Right lobe of liver (tissue), 6 donors: ENCODE measurements around the gene P2RY8. TPM values are rescaled to one million over a fixed set of nuclear protein-coding genes. Genes with fewer than 3 reads are reported as not detected.

Experiments used
- ATAC-seq, 4 donors: fragments of 200-7000 bp; cut with Tn5 transposase; one replicate each; pipeline ENCODE4 v1.9.1; 2020; ENCODE audit warnings: mild to moderate bottlenecking in 4 of 4, moderate library complexity in 4 of 4
- DNase-seq, 3 donors: peaks; one replicate each; pipeline ENCODE4 v3.0.0-alpha.2; 2020
- H3K27ac ChIP-seq, 3 donors: fragments of 200-600 bp; one replicate each; pipeline ENCODE4 v1.8.0; 2022
- H3K27me3 ChIP-seq, 2 donors: fragments of 200-600 bp; one replicate each; pipeline ENCODE4 v1.8.0; 2022
- H3K36me3 ChIP-seq, 4 donors: fragments of 200-600 bp; sonication (generic) in 1 of 4; one replicate each; pipeline versions ENCODE4 v1.5.1 to v1.8.0; 2017 to 2022; ENCODE audit warnings: control low read depth in 1 of 4
- H3K4me1 ChIP-seq, 4 donors: fragments of 200-600 bp; sonication (generic) in 1 of 4; one replicate each; pipeline versions ENCODE4 v1.5.1 to v1.8.0; 2017 to 2022; ENCODE audit warnings: control low read depth in 1 of 4
- H3K4me3 ChIP-seq, 3 donors: fragments of 200-600 bp; one replicate each; pipeline ENCODE4 v1.8.0; 2022
- H3K9me3 ChIP-seq, 4 donors: fragments of 200-600 bp; sonication (generic) in 1 of 4; one replicate each; pipeline versions ENCODE4 v1.5.1 to v1.8.0; 2017 to 2022; ENCODE audit warnings: control low read depth in 1 of 4
- POLR2A ChIP-seq: fragments of 450-650 bp; IDR thresholded peaks from one replicate; pipeline ENCODE4 v1.6.1; 2017; ENCODE audit warnings: antibody characterized with exemption, mild to moderate bottlenecking
- WGBS: methylation state at CpG from one replicate; pipeline ENCODE4 v1.1.6; 2018; ENCODE audit warnings: low coverage, low lambda C conversion rate; ENCODE audit not compliant: insufficient coverage; ENCODE audit errors: missing lambda C conversion rate; 5-methylcytosine and 5-hydroxymethylcytosine counted together
- intact Hi-C, 2 donors: fragments of 100-400 bp; cut with DNase I; formaldehyde crosslinking; loops; one replicate each; pipeline versions ENCODE4 v1.11.2 to v1.14.1; 2022
- total RNA-seq, 6 experiments: library from RNA; depleted of rRNA in 2 of 6; stranded (reverse); fragments of >200 nt in 2 of 6; fragmentation: NEBNext Ultra II Directional in 3 of 6; extraction: Animal tissue kit (Norgen Biotek cat#: 25700) in 3 of 6; gene quantifications; one replicate each; pipeline versions ENCODE4 v1.1.0 to v1.2.4, GENCODE V29; 2016 to 2023
- TF ChIP-seq, protein P1 (sequence below), 4 donors: fragments of 200-600 bp in 3 of 4; fragments of 450-650 bp in 1 of 4; IDR thresholded peaks; one replicate each; pipeline versions ENCODE4 v1.5.1 to v1.8.0; 2016 to 2022; ENCODE audit warnings: antibody characterized with exemption in 4 of 4, mild to moderate bottlenecking in 2 of 4
- donor health status: DM: no; HTN: yes; CAD: no.
- donor health status: DM: no; HTN: no; CAD: no.
- donor health status: DM: no; HTN: no; CAD: no.
- donor health status: DM: no; HTN: yes; CAD: no.
- donor health status: DM: no; HTN: yes; CAD: no.

The P2RY8 gene
- total RNA-seq, 6 experiments from 2014 or later: 0.37 to 0.87 (median 0.73) TPM

DNA sequence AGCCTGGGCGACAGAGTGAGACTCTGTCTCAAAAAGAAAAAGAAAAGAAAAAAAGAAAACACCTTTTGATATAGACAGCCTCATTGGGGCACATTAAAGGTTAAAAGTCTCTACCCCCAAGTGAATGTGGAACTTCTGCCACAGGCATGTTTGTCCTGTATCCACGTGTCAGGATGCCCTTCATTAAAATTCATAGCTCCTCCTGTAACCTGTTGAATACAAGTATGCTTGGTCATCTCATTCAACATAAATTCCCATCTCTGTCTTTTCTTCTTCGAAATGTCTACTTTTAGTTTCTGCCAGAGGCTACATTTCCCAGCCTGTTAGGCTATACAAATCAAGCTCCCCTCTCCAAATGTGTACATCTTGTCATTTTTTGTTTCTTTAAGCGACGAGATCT, 25.8 kb downstream of the P2RY8 start:
- Histone ChIP-seq H3K27ac (no peak overlapping the region), H3K4me3 (no peak overlapping the region), H3K9me3 (no peaks in the 10 kb centered on the region), H3K36me3 (no peaks in the 10 kb centered on the region), H3K4me1 (no peaks in the 10 kb centered on the region), H3K27me3 (no peaks in the 10 kb centered on the region)
- 54% methylated on average over 5 of the region's 5 CpGs for WGBS
- intact Hi-C loops: no loop called here
- DNase-seq (no peak), ATAC-seq (no peak)
- TF ChIP-seq, protein P1, sequence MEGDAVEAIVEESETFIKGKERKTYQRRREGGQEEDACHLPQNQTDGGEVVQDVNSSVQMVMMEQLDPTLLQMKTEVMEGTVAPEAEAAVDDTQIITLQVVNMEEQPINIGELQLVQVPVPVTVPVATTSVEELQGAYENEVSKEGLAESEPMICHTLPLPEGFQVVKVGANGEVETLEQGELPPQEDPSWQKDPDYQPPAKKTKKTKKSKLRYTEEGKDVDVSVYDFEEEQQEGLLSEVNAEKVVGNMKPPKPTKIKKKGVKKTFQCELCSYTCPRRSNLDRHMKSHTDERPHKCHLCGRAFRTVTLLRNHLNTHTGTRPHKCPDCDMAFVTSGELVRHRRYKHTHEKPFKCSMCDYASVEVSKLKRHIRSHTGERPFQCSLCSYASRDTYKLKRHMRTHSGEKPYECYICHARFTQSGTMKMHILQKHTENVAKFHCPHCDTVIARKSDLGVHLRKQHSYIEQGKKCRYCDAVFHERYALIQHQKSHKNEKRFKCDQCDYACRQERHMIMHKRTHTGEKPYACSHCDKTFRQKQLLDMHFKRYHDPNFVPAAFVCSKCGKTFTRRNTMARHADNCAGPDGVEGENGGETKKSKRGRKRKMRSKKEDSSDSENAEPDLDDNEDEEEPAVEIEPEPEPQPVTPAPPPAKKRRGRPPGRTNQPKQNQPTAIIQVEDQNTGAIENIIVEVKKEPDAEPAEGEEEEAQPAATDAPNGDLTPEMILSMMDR (IDR thresholded peaks at IDR 0.05): no peak
- TF ChIP-seq POLR2A: no peak

DNA sequence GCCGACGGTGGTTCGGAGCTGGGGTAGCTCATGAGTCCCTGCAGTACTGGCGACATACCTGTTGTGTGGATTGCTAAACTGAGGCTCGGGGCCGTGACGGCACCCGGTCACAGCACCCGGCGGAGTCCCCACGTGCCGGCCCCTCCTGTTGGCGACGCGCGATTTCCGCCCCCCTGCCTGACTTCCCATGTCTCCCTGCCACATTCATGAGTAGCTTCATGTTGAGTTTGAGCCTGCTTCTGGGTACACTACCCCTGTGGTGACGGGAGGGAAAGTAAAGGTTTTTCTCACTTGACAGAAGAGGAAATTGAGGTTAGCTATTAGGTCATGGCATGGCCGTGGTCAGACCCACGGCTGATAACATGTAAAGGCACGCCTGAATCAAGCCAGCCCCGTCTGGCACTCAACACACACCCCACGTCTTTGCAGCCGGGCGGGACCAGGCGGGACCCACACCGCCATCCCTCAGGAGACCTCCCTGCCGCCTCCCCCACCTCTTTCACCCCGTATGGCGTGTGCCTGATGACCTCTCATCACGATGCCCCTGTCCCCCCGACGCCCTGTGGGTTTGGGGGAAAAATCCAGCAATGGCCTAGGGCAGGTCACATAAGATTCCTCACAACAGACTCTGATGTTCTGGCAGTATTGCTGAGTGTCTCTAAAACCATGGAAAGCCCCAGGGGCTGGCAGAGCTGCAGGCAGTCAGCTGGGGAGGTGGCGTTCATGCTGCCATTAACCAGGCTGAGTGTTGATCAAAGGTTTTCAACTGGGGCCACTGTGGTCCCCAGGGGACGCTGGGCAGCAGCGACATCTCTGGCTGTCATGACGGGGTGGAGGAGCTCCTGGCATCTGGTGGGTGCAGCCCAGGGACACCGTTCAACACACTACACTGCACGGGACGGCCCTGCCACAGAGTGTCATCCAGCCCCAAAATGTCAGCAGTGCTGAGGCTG, 29.2 kb downstream of the P2RY8 start:
- Histone ChIP-seq H3K4me1 (no peaks in the 10 kb centered on the region), H3K36me3 (no peaks in the 10 kb centered on the region), H3K9me3 (no peaks in the 10 kb centered on the region), H3K27me3 (no peaks in the 10 kb centered on the region), H3K4me3 (no peak overlapping the region), H3K27ac (no peak overlapping the region)
- intact Hi-C loops: no loop called here
- DNase-seq: peak in 2 of 3 donors; percentile 41 to 45
- TF ChIP-seq, protein P1 (IDR thresholded peaks at IDR 0.05): no peak
- no peak for TF ChIP-seq POLR2A
- peak; percentile 13 to 35 (median 30) for ATAC-seq
- 28% methylated on average over 3 of the region's 40 CpGs for WGBS

DNA sequence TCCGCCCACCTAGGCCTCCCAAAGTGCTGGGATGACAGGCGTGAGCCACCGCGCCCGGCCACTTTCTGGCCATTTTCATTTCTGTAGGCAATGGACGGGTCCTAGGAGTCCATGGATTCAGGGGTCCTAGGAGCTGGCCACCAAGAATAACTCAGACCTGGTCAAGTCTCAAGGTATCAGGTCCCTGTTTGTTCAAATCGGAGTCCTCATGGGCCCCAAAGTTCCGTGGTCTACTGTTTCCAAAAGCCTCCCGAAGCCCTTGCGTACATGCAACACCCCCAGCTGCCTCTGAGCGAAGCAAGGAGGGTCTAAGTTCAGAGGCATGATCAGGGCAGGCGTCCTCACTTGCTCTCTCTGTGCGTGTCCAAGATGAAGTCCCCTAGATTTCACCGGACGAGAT, 30.1 kb downstream of the P2RY8 start:
- Histone ChIP-seq H3K27ac (no peak overlapping the region), H3K4me3 (no peak overlapping the region), H3K27me3 (no peaks in the 10 kb centered on the region), H3K36me3 (no peaks in the 10 kb centered on the region), H3K4me1 (no peaks in the 10 kb centered on the region), H3K9me3 (no peaks in the 10 kb centered on the region)
- DNase-seq: peak in 2 of 3 donors; percentile 35 to 36
- TF ChIP-seq POLR2A: no peak
- TF ChIP-seq, protein P1 (IDR thresholded peaks at IDR 0.05): no peak
- ATAC-seq: no peak
- intact Hi-C loops: no loop called here
- 54% methylated on average over 9 of the region's 15 CpGs for WGBS

DNA sequence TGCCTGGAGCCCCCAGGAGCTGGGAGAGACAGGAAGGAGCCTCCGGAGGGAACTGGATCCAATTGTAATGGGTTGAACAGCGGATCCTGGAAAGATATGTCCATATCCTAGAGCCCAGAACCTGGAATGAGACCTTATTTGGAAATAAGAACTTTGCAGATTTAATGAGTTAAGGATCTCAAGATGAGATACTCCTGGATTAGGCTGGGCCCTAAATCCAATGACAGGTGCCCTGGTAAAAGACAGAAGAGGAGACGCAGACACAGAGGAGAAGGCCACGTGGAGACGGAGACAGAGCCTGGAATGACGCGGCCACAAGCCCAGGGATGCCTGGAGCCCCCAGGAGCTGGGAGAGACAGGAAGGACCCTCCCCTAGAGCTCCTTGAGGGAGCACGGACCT, 34.1 kb downstream of the P2RY8 start:
- WGBS: 70% methylated on average over 6 of the region's 8 CpGs
- peak in 1 of 3 donors; percentile 14 for DNase-seq

More for the DNA sequence above, 34.1 kb downstream of the P2RY8 start:
- Histone ChIP-seq H3K27ac (no peak overlapping the region), H3K27me3 (no peaks in the 10 kb centered on the region), H3K4me3 (no peak overlapping the region), H3K36me3 (no peaks in the 10 kb centered on the region), H3K4me1 (no peaks in the 10 kb centered on the region), H3K9me3 (no peaks in the 10 kb centered on the region)
- TF ChIP-seq POLR2A: no peak
- TF ChIP-seq, protein P1 (IDR thresholded peaks at IDR 0.05): no peak
- ATAC-seq: no peak
- intact Hi-C loops: no loop called here
